PC-3 (cell line): Measurements from ENCODE around the gene BCAS4. TPM values are rescaled to one million over a fixed set of nuclear protein-coding genes. Genes with fewer than 3 reads are reported as not detected.
"Not testable (repeated sequence)": the region's sequence is repeated elsewhere in the genome, so short reads cannot be mapped to it uniquely, and the experiment has no call there.

ENCODE experiments used
- ATAC-seq: fragments of 200-7000 bp; cut with Tn5 transposase; 2 replicates; pipeline ENCODE4 v1.9.1; 2020; ENCODE audit warnings: mild to moderate bottlenecking, moderate library complexity
- BruUV-seq: library from RNA; stranded (reverse); fragments of 400-500 nt; replicated peaks from 2 replicates; lab custom pipeline; 2021; lab: Mats Ljungman, UMichigan
- CTCF ChIA-PET: fragments of 300-600 bp; sonication (Branson Sonifier 250); formaldehyde crosslinking; loops from one replicate; lab custom pipeline; 2022; ENCODE audit warnings: antibody characterized with exemption; lab: Charles Lee
- POLR2A ChIA-PET: fragments of 300-600 bp; sonication (Branson Sonifier 250); formaldehyde crosslinking; loops from one replicate; lab custom pipeline; 2022; ENCODE audit warnings: antibody characterized with exemption; ENCODE audit not compliant: unreplicated experiment; lab: Charles Lee
- DNase-seq: peaks from one replicate; pipeline ENCODE4 v3.0.0-alpha.2; 2015
- H2AFZ ChIP-seq: fragments of 300-600 bp; sonication (generic); 2 replicates; pipeline ENCODE4 v1.6.0; 2016; ENCODE audit warnings: antibody characterized with exemption, low read length
- H3F3A ChIP-seq: fragments of 300-600 bp; sonication (generic); one replicate; pipeline ENCODE4 v1.6.0; 2017; ENCODE audit warnings: antibody characterized with exemption, low read length, control low read depth, mild to moderate bottlenecking; ENCODE audit not compliant: unreplicated experiment
- H3K27ac ChIP-seq: fragments of 300-600 bp; sonication (generic); 2 replicates; pipeline ENCODE4 v1.5.1; 2016; ENCODE audit warnings: mild to moderate bottlenecking, low read length
- H3K27me3 ChIP-seq: fragments of 300-600 bp; sonication (generic); 2 replicates; pipeline ENCODE4 v1.6.1; 2016; ENCODE audit warnings: low read length, mixed read lengths
- H3K36me3 ChIP-seq: fragments of 300-600 bp; sonication (generic); 2 replicates; pipeline ENCODE4 v1.6.1; 2016; ENCODE audit warnings: low read depth, mixed run types, low read length, mixed read lengths
- H3K4me1 ChIP-seq: fragments of 300-600 bp; sonication (generic); 2 replicates; pipeline ENCODE4 v1.5.1; 2016; ENCODE audit warnings: low read length; ENCODE audit not compliant: insufficient read depth
- H3K4me2 ChIP-seq: fragments of 300-600 bp; sonication (generic); 2 replicates; pipeline ENCODE4 v1.6.0; 2016; ENCODE audit warnings: low read length
- H3K4me3 ChIP-seq: fragments of 300-600 bp; sonication (generic); 2 replicates; pipeline ENCODE4 v1.5.1; 2016; ENCODE audit warnings: mild to moderate bottlenecking, low read length, mixed read lengths
- H3K79me2 ChIP-seq: fragments of 300-600 bp; sonication (generic); 2 replicates; pipeline ENCODE4 v1.6.1; 2017; ENCODE audit warnings: low read length, mixed read lengths
- H3K9ac ChIP-seq: fragments of 300-600 bp; sonication (generic); 2 replicates; pipeline ENCODE4 v1.6.0; 2016; ENCODE audit warnings: mild to moderate bottlenecking, low read length
- H3K9me2 ChIP-seq: fragments of 300-600 bp; sonication (generic); replicated peaks from 2 replicates; pipeline ENCODE4 v1.6.1; 2016; ENCODE audit warnings: mixed run types, low read length, mixed read lengths
- H3K9me3 ChIP-seq: fragments of 300-600 bp; sonication (generic); 2 replicates; pipeline ENCODE4 v1.6.1; 2016; ENCODE audit warnings: low read length, mixed read lengths
- H4K20me1 ChIP-seq: fragments of 300-600 bp; sonication (generic); 2 replicates; pipeline ENCODE4 v1.6.1; 2016; ENCODE audit warnings: low read length, mixed read lengths
- EZH2 ChIP-seq: fragments of 300-600 bp; sonication (generic); IDR thresholded peaks from one replicate; pipeline ENCODE4 v1.6.1; 2017; ENCODE audit warnings: antibody characterized with exemption, mild to moderate bottlenecking, low read length; ENCODE audit not compliant: unreplicated experiment
- EZH2phosphoT487 ChIP-seq: fragments of 300-600 bp; sonication (generic); IDR thresholded peaks from 2 replicates; pipeline ENCODE4 v1.6.1; 2018; ENCODE audit warnings: mild to moderate bottlenecking, antibody characterized with exemption, low read length, borderline replicate concordance
- intact Hi-C: fragments of 100-400 bp; cut with micrococcal nuclease; formaldehyde crosslinking; loops from 2 replicates; pipeline ENCODE4 v1.9.0; 2023
- total RNA-seq: library from RNA; depleted of rRNA; stranded (reverse); fragments of >200 nt; gene quantifications from 2 replicates; pipeline ENCODE4 v1.2.3, GENCODE V29; 2014
- TF ChIP-seq, protein P1 (sequence below): fragments of 300-600 bp; sonication (generic); conservative IDR thresholded peaks from 2 replicates; pipeline ENCODE4 v1.5.1; 2017; ENCODE audit warnings: antibody characterized with exemption, low read depth, mild to moderate bottlenecking, low read length

The BCAS4 gene
- total RNA-seq, 1 experiment from 2014 or later: 56.9 TPM

- no peak overlapping the region for H3K4me2 ChIP-seq
- H3K27ac ChIP-seq: no peak overlapping the region
- no peak overlapping the region for H3K4me3 ChIP-seq
- no peak overlapping the region for H2AFZ ChIP-seq
- ChIA-PET CTCF (interaction anchor here (0.5 to 1.0 kb wide), 24 partner anchors 39 to 1715 kb away, joined by 3 to 11 read pairs (median 4); partner anchors contain the start of gene ADNP), POLR2A (interaction anchor here (0.6 kb wide), 1 partner anchor 50 kb away, joined by 9 read pairs; no protein-coding TSS in a partner anchor)
- H3K4me1 ChIP-seq: peaks cover 25% of the 10 kb centered on the region
- BruUV-seq: no TSS peak
- no peak for DNase-seq
- H3K9me3 ChIP-seq: no peaks in the 10 kb centered on the region
- intact Hi-C loops: no loop called here
- H3K79me2 ChIP-seq: peaks cover 10% of the 10 kb centered on the region; the same call in 1 of the 2 replicates
- no peaks in the 10 kb centered on the region for H3K36me3 ChIP-seq
- H3F3A ChIP-seq: no peaks in the 10 kb centered on the region
- ATAC-seq: no peak
- H4K20me1 ChIP-seq: no peaks in the 10 kb centered on the region
- no peak overlapping the region for H3K9ac ChIP-seq
- H3K9me2 ChIP-seq: no peaks in the 10 kb centered on the region
- H3K27me3 ChIP-seq: no peaks in the 10 kb centered on the region
- TF ChIP-seq, protein P1, sequence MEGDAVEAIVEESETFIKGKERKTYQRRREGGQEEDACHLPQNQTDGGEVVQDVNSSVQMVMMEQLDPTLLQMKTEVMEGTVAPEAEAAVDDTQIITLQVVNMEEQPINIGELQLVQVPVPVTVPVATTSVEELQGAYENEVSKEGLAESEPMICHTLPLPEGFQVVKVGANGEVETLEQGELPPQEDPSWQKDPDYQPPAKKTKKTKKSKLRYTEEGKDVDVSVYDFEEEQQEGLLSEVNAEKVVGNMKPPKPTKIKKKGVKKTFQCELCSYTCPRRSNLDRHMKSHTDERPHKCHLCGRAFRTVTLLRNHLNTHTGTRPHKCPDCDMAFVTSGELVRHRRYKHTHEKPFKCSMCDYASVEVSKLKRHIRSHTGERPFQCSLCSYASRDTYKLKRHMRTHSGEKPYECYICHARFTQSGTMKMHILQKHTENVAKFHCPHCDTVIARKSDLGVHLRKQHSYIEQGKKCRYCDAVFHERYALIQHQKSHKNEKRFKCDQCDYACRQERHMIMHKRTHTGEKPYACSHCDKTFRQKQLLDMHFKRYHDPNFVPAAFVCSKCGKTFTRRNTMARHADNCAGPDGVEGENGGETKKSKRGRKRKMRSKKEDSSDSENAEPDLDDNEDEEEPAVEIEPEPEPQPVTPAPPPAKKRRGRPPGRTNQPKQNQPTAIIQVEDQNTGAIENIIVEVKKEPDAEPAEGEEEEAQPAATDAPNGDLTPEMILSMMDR: no peak
- no peak for TF ChIP-seq EZH2phosphoT487
- no peak for TF ChIP-seq EZH2
Observed at GRCh38 chr20:50792708-50793574, 1.9 kb upstream of the BCAS4 start.

DNA sequence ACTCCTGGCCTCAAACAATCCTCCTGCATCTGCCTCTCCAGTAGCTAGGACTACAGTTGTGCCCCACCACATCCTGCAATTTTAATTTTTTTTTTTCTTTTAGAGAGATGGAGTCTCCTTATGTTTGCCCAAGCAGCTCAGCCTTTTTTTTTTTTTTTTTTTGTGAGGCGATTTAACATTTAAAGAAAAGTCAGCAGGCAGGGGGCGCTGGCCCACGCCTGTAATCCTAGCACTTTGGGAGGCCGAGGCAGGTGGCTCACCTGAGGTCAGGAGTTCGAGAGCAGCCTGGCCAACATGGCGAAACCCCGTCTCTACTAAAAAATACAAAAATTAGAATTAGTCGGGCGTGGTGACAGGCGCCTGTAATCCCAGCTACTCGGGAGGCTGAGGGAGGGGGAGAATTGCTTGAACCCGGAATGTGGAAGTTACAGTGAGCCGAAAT, 1.3 kb upstream of the BCAS4 start:
- not testable (repeated sequence) for H3K4me3 ChIP-seq, H3K36me3 ChIP-seq, H3K9me3 ChIP-seq, ATAC-seq, H2AFZ ChIP-seq, H3F3A ChIP-seq, H3K27me3 ChIP-seq, H3K27ac ChIP-seq, H3K9me2 ChIP-seq, H4K20me1 ChIP-seq, H3K79me2 ChIP-seq, H3K4me2 ChIP-seq, BruUV-seq, H3K9ac ChIP-seq
- CTCF ChIA-PET: interaction anchor here (0.5 to 1.5 kb wide), 25 partner anchors 40 to 1716 kb away, joined by 3 to 11 read pairs (median 4); partner anchors contain the start of gene ADNP
- TF ChIP-seq, protein P1: peak; percentile 65
- peaks cover 28% of the 10 kb centered on the region for H3K4me1 ChIP-seq
- POLR2A ChIA-PET: interaction anchor here (0.6 kb wide), 1 partner anchor 50 kb away, joined by 9 read pairs; no protein-coding TSS in a partner anchor
- DNase-seq: peak; percentile 51
- intact Hi-C loops: loop anchor here (2.0 kb wide), 2 partner anchors 137 to 187 kb away; partner anchors contain the start of gene ADNP
